Coronary artery (tissue), 2 donors: Measurements from ENCODE around the gene DCTN2.
"Not testable (repeated sequence)": the region's sequence is repeated elsewhere in the genome, so short reads cannot be mapped to it uniquely, and the experiment has no call there.

Source experiments
- DNase-seq: peaks from one replicate; pipeline ENCODE4 v3.0.0-alpha.2; 2017; ENCODE audit warnings: low spot score
- H3K27ac ChIP-seq, 2 donors: fragments of 200-600 bp; sonication (generic); one replicate each; pipeline ENCODE4 v1.5.1; 2016 to 2019
- H3K4me3 ChIP-seq: fragments of 200-600 bp; sonication (generic); 2 replicates; pipeline ENCODE4 v1.5.1; 2016; ENCODE audit warnings: mild to moderate bottlenecking, moderate library complexity
- CTCF ChIP-seq: fragments of 200-600 bp; sonication (generic); IDR thresholded peaks from one replicate; pipeline ENCODE4 v1.5.1; 2019; ENCODE audit warnings: antibody characterized with exemption

The DCTN2 gene

GRCh38 chr12:57563358-57563757 lies 16.4 kb upstream of the DCTN2 start:
- DNase-seq, result no peak
- H3K27ac ChIP-seq, result no peak overlapping the region
- TF ChIP-seq CTCF, result no peak
- H3K4me3 ChIP-seq, result no peak overlapping the region

GRCh38 chr12:57561117-57561516 lies 14.1 kb upstream of the DCTN2 start:
- not testable (repeated sequence) for DNase-seq, H3K27ac ChIP-seq, H3K4me3 ChIP-seq

- no peak for DNase-seq
- Histone ChIP-seq H3K27ac (no peak overlapping the region), H3K4me3 (no peak overlapping the region)
- TF ChIP-seq CTCF, result no peak
Measured at GRCh38 chr12:57560516-57560915, 13.5 kb upstream of the DCTN2 start.

GRCh38 chr12:57558864-57559263 lies 11.9 kb upstream of the DCTN2 start:
- DNase-seq, result no peak
- no peak overlapping the region for H3K4me3 ChIP-seq
- no peak for TF ChIP-seq CTCF
- no peak overlapping the region for H3K27ac ChIP-seq

- no peak overlapping the region for H3K27ac ChIP-seq
- TF ChIP-seq CTCF, result no peak
- no peak for DNase-seq
- no peak overlapping the region for H3K4me3 ChIP-seq
Measured at GRCh38 chr12:57554897-57555296, 7.9 kb upstream of the DCTN2 start.

- H3K27ac ChIP-seq, result no peak overlapping the region
- no peak overlapping the region for H3K4me3 ChIP-seq
- TF ChIP-seq CTCF, result no peak
- DNase-seq, result no peak
Measured at GRCh38 chr12:57554453-57554852, 7.5 kb upstream of the DCTN2 start.

GRCh38 chr12:57553343-57554202 lies 6.6 kb upstream of the DCTN2 start:
- TF ChIP-seq CTCF, result no peak
- DNase-seq, result no peak
- no peak overlapping the region for H3K27ac ChIP-seq
- H3K4me3 ChIP-seq, result no peak overlapping the region
